Measurements from ENCODE around the gene GALNTL6.
"Not testable (repeated sequence)": the region's sequence is repeated elsewhere in the genome, so short reads cannot be mapped to it uniquely, and the experiment has no call there.

Gene GALNTL6

DNA sequence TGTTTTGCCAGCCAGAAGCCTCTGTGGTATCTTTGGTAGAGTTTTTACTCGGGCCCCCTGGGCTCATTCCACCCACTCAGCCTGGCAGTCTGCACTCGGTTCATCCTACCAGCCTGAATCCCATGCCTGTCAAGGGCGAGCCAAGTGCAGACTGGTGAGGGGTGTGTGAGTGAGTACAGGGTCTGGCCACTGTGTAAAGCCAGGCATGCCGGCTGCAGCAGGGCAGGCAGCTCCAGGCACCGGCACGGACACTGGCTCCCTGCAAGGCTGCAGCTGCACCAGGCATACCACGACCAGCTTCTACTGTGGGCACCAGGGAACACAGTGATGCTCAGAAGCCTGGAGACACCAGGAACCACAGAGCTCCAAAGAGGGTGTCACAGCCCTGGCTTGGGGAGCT lies 1161.4 kb downstream of the GALNTL6 start:
- no peak for DNase-seq (ENCODE audit: low read depth, low spot score)
- Histone ChIP-seq H3K27me3 (ENCODE audit: insufficient read depth, insufficient read length) (no peaks in the 10 kb centered on the region), H3K36me3 (ENCODE audit: insufficient read depth, insufficient read length, low read length) (no peaks in the 10 kb centered on the region), H3K9ac (ENCODE audit: insufficient read length, low read depth) (no peak overlapping the region), H3K4me1 (ENCODE audit: insufficient read depth, insufficient read length) (no peaks in the 10 kb centered on the region), H3K4me3 (ENCODE audit: insufficient read length, low read depth) (no peak overlapping the region), H3K9me3 (ENCODE audit: insufficient read depth, low read length) (no peaks in the 10 kb centered on the region)
- TF ChIP-seq YY1 (IDR thresholded peaks at IDR 0.05; ENCODE audit: insufficient read depth, insufficient read length): no peak

DNA sequence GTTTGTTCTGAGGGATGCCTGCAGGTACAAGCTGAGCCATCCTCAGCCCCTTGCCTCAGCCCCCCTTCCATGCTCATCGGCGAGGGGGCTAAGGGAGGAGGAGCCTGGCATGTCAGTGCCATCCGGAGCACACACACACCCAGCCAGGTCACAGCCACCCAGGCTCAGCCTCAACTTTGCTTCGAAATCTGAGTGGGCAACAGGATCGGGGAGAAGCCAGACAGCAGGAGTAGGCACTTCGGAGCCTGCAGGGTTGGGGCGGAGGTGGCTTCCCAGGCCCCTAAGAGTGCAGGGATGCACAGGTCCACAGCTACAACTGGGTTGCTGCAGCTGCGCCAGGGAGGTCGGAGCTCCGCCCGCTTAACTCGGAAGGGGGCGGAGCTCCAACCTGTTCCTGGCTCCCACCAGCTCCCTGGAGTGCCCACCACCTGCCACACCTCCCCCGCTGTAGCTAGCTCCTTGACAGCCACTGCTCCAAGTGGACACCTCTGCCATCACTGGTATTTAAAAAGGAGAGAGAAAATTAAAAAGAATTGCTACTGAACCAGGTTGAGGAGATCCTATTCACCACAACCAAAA lies 1162.5 kb downstream of the GALNTL6 start:
- H3K36me3 ChIP-seq (ENCODE audit: insufficient read depth, insufficient read length, low read length): no peaks in the 10 kb centered on the region
- no peak overlapping the region for H3K4me3 ChIP-seq (ENCODE audit: insufficient read length, low read depth)
- TF ChIP-seq YY1 (IDR thresholded peaks at IDR 0.05; ENCODE audit: insufficient read depth, insufficient read length) (no peak), SUZ12 (IDR thresholded peaks at IDR 0.05; ENCODE audit: extremely low read depth, insufficient read depth, insufficient read length) (no peak), ZNF274 (IDR thresholded peaks at IDR 0.05; ENCODE audit: low read depth, low read length) (no peak)
- H3K9ac ChIP-seq (ENCODE audit: insufficient read length, low read depth): no peak overlapping the region
- no peaks in the 10 kb centered on the region for H3K4me1 ChIP-seq (ENCODE audit: insufficient read depth, insufficient read length)
- H3K27me3 ChIP-seq (ENCODE audit: insufficient read depth, insufficient read length): no peaks in the 10 kb centered on the region
- H3K9me3 ChIP-seq (ENCODE audit: insufficient read depth, low read length): no peaks in the 10 kb centered on the region
- no peak for DNase-seq (ENCODE audit: low read depth, low spot score)

DNA sequence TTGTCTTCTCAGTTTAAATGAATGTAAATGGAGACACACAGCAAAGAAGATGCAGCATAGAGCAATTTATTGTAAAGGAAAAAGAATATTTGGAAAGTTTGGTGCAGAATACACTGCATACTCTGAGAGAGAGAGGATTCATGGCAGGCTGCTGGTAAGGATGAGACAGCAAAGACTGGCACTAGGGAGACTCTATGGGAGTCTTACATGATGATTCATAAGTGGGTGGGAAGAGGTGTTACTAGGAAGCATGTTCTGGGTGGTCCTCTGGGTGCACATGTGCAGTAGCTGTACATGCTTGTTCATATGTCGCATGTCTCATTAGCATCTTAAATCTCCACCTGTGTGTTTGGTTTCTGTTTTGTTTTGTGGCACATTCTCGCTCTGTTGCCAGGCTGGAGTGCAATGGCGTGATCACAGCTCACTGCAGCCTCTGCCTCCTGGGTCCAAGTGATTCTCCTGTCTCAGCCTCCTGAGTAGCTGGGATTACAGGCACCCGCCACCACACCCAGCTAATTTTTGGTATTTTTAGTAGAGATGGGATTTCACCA lies 1164.4 kb downstream of the GALNTL6 start:
- H3K9me3 ChIP-seq (ENCODE audit: insufficient read depth, low read length); H3K36me3 ChIP-seq (ENCODE audit: insufficient read depth, insufficient read length, low read length); H3K9ac ChIP-seq (ENCODE audit: insufficient read length, low read depth); H3K4me1 ChIP-seq (ENCODE audit: insufficient read depth, insufficient read length); DNase-seq (ENCODE audit: low read depth, low spot score); H3K27me3 ChIP-seq (ENCODE audit: insufficient read depth, insufficient read length); H3K4me3 ChIP-seq (ENCODE audit: insufficient read length, low read depth): not testable (repeated sequence)

- TF ChIP-seq SUZ12 (IDR thresholded peaks at IDR 0.05; ENCODE audit: extremely low read depth, insufficient read depth, insufficient read length): no peak
- no peak for TF ChIP-seq YY1 (IDR thresholded peaks at IDR 0.05; ENCODE audit: insufficient read depth, insufficient read length)
- no peak for TF ChIP-seq ZNF274 (IDR thresholded peaks at IDR 0.05; ENCODE audit: low read depth, low read length)
- DNase-seq (ENCODE audit: low read depth, low spot score): no peak
- Histone ChIP-seq H3K4me1 (ENCODE audit: insufficient read depth, insufficient read length) (no peaks in the 10 kb centered on the region), H3K9ac (ENCODE audit: insufficient read length, low read depth) (no peak overlapping the region), H3K36me3 (ENCODE audit: insufficient read depth, insufficient read length, low read length) (no peaks in the 10 kb centered on the region), H3K27me3 (ENCODE audit: insufficient read depth, insufficient read length) (no peaks in the 10 kb centered on the region), H3K4me3 (ENCODE audit: insufficient read length, low read depth) (no peak overlapping the region), H3K9me3 (ENCODE audit: insufficient read depth, low read length) (no peaks in the 10 kb centered on the region)
Observed at GRCh38 chr4:172978848-172979247, 1165.6 kb downstream of the GALNTL6 start.

DNA sequence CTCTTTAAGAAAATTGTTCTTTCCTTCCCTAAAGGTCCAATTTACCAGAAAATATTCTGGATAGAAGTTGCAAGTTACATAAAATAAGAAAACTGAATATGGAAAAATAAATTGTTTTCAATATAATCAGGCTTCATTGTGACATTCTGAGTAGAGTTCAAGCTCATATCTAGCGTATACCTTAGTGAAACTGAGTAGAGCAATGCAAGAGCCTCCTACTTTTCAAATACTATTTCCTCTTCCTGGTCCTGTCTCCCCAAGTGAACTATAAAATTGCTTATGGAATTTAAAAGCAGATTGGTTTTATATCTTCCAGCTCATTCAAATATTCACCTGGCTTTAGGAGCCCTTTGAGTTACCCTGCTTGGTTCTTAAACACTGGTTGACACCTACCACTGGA lies 1166.1 kb downstream of the GALNTL6 start:
- Histone ChIP-seq H3K9ac (ENCODE audit: insufficient read length, low read depth) (no peak overlapping the region), H3K4me1 (ENCODE audit: insufficient read depth, insufficient read length) (no peaks in the 10 kb centered on the region), H3K27me3 (ENCODE audit: insufficient read depth, insufficient read length) (no peaks in the 10 kb centered on the region), H3K4me3 (ENCODE audit: insufficient read length, low read depth) (no peak overlapping the region), H3K36me3 (ENCODE audit: insufficient read depth, insufficient read length, low read length) (no peaks in the 10 kb centered on the region), H3K9me3 (ENCODE audit: insufficient read depth, low read length) (no peaks in the 10 kb centered on the region)
- no peak for DNase-seq (ENCODE audit: low read depth, low spot score)
- no peak for TF ChIP-seq YY1 (IDR thresholded peaks at IDR 0.05; ENCODE audit: insufficient read depth, insufficient read length)
- TF ChIP-seq ZNF274 (IDR thresholded peaks at IDR 0.05; ENCODE audit: low read depth, low read length): no peak
- no peak for TF ChIP-seq SUZ12 (IDR thresholded peaks at IDR 0.05; ENCODE audit: extremely low read depth, insufficient read depth, insufficient read length)

- no peaks in the 10 kb centered on the region for H3K36me3 ChIP-seq (ENCODE audit: insufficient read depth, insufficient read length, low read length)
- DNase-seq (ENCODE audit: low read depth, low spot score): no peak
Observed at GRCh38 chr4:172980219-172980618, 1167.0 kb downstream of the GALNTL6 start.

GRCh38 chr4:172982151-172982590 lies 1169.0 kb downstream of the GALNTL6 start:
- Histone ChIP-seq H3K4me1 (ENCODE audit: insufficient read depth, insufficient read length) (no peaks in the 10 kb centered on the region), H3K9ac (ENCODE audit: insufficient read length, low read depth) (no peak overlapping the region), H3K9me3 (ENCODE audit: insufficient read depth, low read length) (no peaks in the 10 kb centered on the region), H3K4me3 (ENCODE audit: insufficient read length, low read depth) (no peak overlapping the region), H3K36me3 (ENCODE audit: insufficient read depth, insufficient read length, low read length) (no peaks in the 10 kb centered on the region), H3K27me3 (ENCODE audit: insufficient read depth, insufficient read length) (no peaks in the 10 kb centered on the region)
- no peak for TF ChIP-seq YY1 (IDR thresholded peaks at IDR 0.05; ENCODE audit: insufficient read depth, insufficient read length)
- no peak for TF ChIP-seq ZNF274 (IDR thresholded peaks at IDR 0.05; ENCODE audit: low read depth, low read length)
- no peak for TF ChIP-seq SUZ12 (IDR thresholded peaks at IDR 0.05; ENCODE audit: extremely low read depth, insufficient read depth, insufficient read length)
- no peak for DNase-seq (ENCODE audit: low read depth, low spot score)

More at GRCh38 chr4:172980219-172980618, 1167.0 kb downstream of the GALNTL6 start:
- Histone ChIP-seq H3K27me3 (ENCODE audit: insufficient read depth, insufficient read length) (no peaks in the 10 kb centered on the region), H3K4me3 (ENCODE audit: insufficient read length, low read depth) (no peak overlapping the region), H3K9ac (ENCODE audit: insufficient read length, low read depth) (no peak overlapping the region), H3K9me3 (ENCODE audit: insufficient read depth, low read length) (no peaks in the 10 kb centered on the region), H3K4me1 (ENCODE audit: insufficient read depth, insufficient read length) (no peaks in the 10 kb centered on the region)
- TF ChIP-seq SUZ12 (IDR thresholded peaks at IDR 0.05; ENCODE audit: extremely low read depth, insufficient read depth, insufficient read length) (no peak), YY1 (IDR thresholded peaks at IDR 0.05; ENCODE audit: insufficient read depth, insufficient read length) (no peak), ZNF274 (IDR thresholded peaks at IDR 0.05; ENCODE audit: low read depth, low read length) (no peak)
